Hepatocyte (in vitro differentiated cells): ENCODE data around the gene CFLAR. TPM values are rescaled to one million over a fixed set of nuclear protein-coding genes. Genes with fewer than 3 reads are reported as not detected.

Experiments used
- DNase-seq: peaks from one replicate; pipeline ENCODE4 v3.0.0-alpha.2; 2016; ENCODE audit warnings: low spot score
- H2AFZ ChIP-seq: fragments of 200-600 bp; sonication (generic); 2 replicates; pipeline ENCODE4 v1.6.0; 2016; ENCODE audit warnings: antibody characterized with exemption, mild to moderate bottlenecking
- H3K27ac ChIP-seq: fragments of 200-600 bp; sonication (generic); 2 replicates; pipeline ENCODE4 v1.5.1; 2016; ENCODE audit warnings: mild to moderate bottlenecking
- H3K27me3 ChIP-seq: fragments of 200-600 bp; sonication (generic); 2 replicates; pipeline ENCODE4 v1.6.1; 2016
- H3K36me3 ChIP-seq: fragments of 200-600 bp; sonication (generic); replicated peaks from 2 replicates; pipeline ENCODE4 v1.5.1; 2016; ENCODE audit warnings: low read depth; ENCODE audit not compliant: insufficient read depth
- H3K4me1 ChIP-seq: fragments of 200-600 bp; sonication (generic); 2 replicates; pipeline ENCODE4 v1.5.1; 2016; ENCODE audit warnings: mild to moderate bottlenecking, moderate library complexity; ENCODE audit not compliant: insufficient read depth
- H3K4me2 ChIP-seq: fragments of 200-600 bp; sonication (generic); 2 replicates; pipeline ENCODE4 v1.6.0; 2016
- H3K4me3 ChIP-seq: fragments of 200-600 bp; sonication (generic); 2 replicates; pipeline ENCODE4 v1.5.1; 2016; ENCODE audit warnings: mild to moderate bottlenecking
- H3K79me2 ChIP-seq: fragments of 200-600 bp; sonication (generic); 2 replicates; pipeline ENCODE4 v1.6.0; 2017; ENCODE audit warnings: mild to moderate bottlenecking
- H3K9me2 ChIP-seq: fragments of 200-600 bp; sonication (generic); replicated peaks from 2 replicates; pipeline ENCODE4 v1.6.0; 2017; ENCODE audit warnings: mild to moderate bottlenecking; ENCODE audit not compliant: insufficient read depth
- H3K9me3 ChIP-seq: fragments of 200-600 bp; sonication (generic); 2 replicates; pipeline ENCODE4 v1.5.1; 2016; ENCODE audit warnings: low read depth, mild to moderate bottlenecking
- H4K20me1 ChIP-seq: fragments of 200-600 bp; sonication (generic); 2 replicates; pipeline ENCODE4 v1.6.0; 2016; ENCODE audit warnings: mild to moderate bottlenecking; ENCODE audit not compliant: insufficient read depth, poor library complexity, severe bottlenecking
- EZH2 ChIP-seq: fragments of 200-600 bp; sonication (generic); IDR thresholded peaks from 2 replicates; pipeline ENCODE4 v1.6.1; 2016; ENCODE audit warnings: antibody characterized with exemption, mild to moderate bottlenecking, borderline replicate concordance
- EZH2phosphoT487 ChIP-seq: fragments of 200-600 bp; sonication (generic); IDR thresholded peaks from one replicate; pipeline ENCODE4 v1.6.1; 2018; ENCODE audit warnings: antibody characterized with exemption, mild to moderate bottlenecking, low read depth, moderate library complexity; ENCODE audit not compliant: unreplicated experiment, severe bottlenecking
- WGBS: methylation state at CpG from one replicate; pipeline ENCODE4 v1.1.6; 2016; ENCODE audit warnings: low lambda C conversion rate; ENCODE audit errors: missing lambda C conversion rate; 5-methylcytosine and 5-hydroxymethylcytosine counted together
- polyA plus RNA-seq: library from polyadenylated mRNA; unstranded; fragments of >200 nt; fragmentation: Nextera tagmentation; extraction: Ambion mirVana; gene quantifications from 2 replicates; pipeline ENCODE4 v1.2.1, GENCODE V29; 2016
- total RNA-seq: library from RNA; depleted of rRNA; stranded (reverse); fragments of >200 nt; gene quantifications from 2 replicates; pipeline ENCODE4 v1.2.3, GENCODE V29; 2014
- TF ChIP-seq, protein P1 (sequence below): fragments of 200-600 bp; sonication (generic); IDR thresholded peaks from 2 replicates; pipeline ENCODE4 v1.5.1; 2016; ENCODE audit warnings: antibody characterized with exemption, mild to moderate bottlenecking; ENCODE audit not compliant: poor library complexity

The CFLAR gene
- total and polyA plus RNA-seq, 2 experiments from 2014 or later: 46.0 to 65.9 TPM

DNA sequence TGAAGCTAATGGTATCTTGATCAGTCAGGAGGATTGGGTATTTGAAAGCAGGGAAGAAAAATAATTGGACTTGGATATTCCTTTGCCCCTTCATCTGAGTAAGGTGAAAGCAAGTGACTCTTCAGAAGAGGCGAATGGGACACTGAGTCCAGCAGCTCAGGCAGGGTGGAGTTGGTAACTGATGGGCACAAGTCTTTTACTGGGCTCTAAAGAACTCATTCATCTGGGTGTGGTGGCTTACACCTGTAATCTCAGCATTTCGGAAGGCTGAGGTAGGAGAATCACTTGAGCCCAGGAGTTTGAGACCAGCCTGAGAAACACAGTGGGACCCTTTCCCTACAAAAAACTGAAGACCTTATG, 11.2 kb downstream of the CFLAR start:
- Histone ChIP-seq H3K27me3 (no peaks in the 10 kb centered on the region), H3K4me2 (peak overlapping the region; percentile 72), H3K79me2 (peaks cover 86% of the 10 kb centered on the region), H3K9me2 (no peaks in the 10 kb centered on the region), H3K4me1 (peaks cover 37% of the 10 kb centered on the region), H4K20me1 (peaks cover 4% of the 10 kb centered on the region), H3K4me3 (no peak overlapping the region), H3K9me3 (no peaks in the 10 kb centered on the region), H2AFZ (no peak overlapping the region), H3K27ac (peak overlapping the region; percentile 92), H3K36me3 (no peaks in the 10 kb centered on the region)
- 86% methylated on average over 2 of the region's 2 CpGs for WGBS
- TF ChIP-seq EZH2phosphoT487 (no peak), EZH2 (no peak)
- TF ChIP-seq, protein P1, sequence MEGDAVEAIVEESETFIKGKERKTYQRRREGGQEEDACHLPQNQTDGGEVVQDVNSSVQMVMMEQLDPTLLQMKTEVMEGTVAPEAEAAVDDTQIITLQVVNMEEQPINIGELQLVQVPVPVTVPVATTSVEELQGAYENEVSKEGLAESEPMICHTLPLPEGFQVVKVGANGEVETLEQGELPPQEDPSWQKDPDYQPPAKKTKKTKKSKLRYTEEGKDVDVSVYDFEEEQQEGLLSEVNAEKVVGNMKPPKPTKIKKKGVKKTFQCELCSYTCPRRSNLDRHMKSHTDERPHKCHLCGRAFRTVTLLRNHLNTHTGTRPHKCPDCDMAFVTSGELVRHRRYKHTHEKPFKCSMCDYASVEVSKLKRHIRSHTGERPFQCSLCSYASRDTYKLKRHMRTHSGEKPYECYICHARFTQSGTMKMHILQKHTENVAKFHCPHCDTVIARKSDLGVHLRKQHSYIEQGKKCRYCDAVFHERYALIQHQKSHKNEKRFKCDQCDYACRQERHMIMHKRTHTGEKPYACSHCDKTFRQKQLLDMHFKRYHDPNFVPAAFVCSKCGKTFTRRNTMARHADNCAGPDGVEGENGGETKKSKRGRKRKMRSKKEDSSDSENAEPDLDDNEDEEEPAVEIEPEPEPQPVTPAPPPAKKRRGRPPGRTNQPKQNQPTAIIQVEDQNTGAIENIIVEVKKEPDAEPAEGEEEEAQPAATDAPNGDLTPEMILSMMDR: no peak
- DNase-seq: no peak

DNA sequence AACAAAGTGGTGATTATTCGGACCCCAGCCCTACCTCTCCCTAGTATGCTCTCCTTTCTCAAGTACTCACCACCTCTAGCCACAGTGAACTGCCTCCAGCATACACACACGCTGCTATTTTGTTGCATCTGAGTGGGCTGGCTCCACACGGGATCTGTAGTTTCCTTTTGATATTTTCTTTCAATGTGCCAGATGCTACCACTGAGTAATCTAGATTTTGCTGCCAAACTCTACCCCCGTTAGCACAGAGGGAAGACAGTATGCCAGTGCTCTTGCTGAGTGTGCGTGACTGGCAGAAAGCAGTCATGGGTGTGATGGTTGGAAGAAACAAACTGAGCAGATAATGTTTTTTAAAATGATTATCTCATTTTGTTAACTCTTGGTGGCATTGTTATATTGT, 11.6 kb downstream of the CFLAR start:
- peak overlapping the region; percentile 72 for H3K4me2 ChIP-seq
- H3K27me3 ChIP-seq: no peaks in the 10 kb centered on the region
- no peak for DNase-seq
- TF ChIP-seq, protein P1: no peak
- TF ChIP-seq EZH2 (no peak), EZH2phosphoT487 (no peak)
- no peaks in the 10 kb centered on the region for H3K9me2 ChIP-seq
- no peak overlapping the region for H3K4me3 ChIP-seq
- WGBS: 78% methylated on average over 5 of the region's 5 CpGs
- H2AFZ ChIP-seq: no peak overlapping the region
- H3K4me1 ChIP-seq: peaks cover 37% of the 10 kb centered on the region
- H4K20me1 ChIP-seq: peaks cover 4% of the 10 kb centered on the region
- no peaks in the 10 kb centered on the region for H3K9me3 ChIP-seq
- H3K79me2 ChIP-seq: peaks cover 86% of the 10 kb centered on the region
- H3K36me3 ChIP-seq: no peaks in the 10 kb centered on the region
- H3K27ac ChIP-seq: peak overlapping the region; percentile 92

DNA sequence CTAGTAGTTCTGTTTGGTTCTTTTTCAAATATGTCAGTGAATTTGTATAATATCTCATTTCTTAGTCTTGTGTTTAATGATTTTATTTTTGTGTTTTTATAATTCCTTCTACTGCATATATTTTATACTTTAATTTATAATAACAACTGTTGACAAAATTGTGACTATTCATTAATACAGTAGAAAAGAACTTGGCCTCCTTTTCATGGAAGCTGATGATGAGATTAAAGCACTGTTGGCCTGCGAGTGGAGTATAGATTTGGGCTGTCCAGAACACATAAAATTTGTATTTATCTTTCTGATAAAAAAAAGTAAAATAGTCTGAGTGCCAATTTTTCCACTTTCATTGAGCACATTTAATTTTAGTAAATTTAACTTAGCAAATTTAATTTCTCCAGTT, 12.1 kb downstream of the CFLAR start:
- TF ChIP-seq, protein P1: no peak
- TF ChIP-seq EZH2 (no peak), EZH2phosphoT487 (no peak)
- Histone ChIP-seq H3K9me3 (no peaks in the 10 kb centered on the region), H3K4me3 (no peak overlapping the region), H3K9me2 (no peaks in the 10 kb centered on the region), H3K79me2 (peaks cover 86% of the 10 kb centered on the region), H3K27me3 (no peaks in the 10 kb centered on the region), H3K27ac (peak overlapping the region; percentile 92), H4K20me1 (peaks cover 4% of the 10 kb centered on the region), H3K36me3 (no peaks in the 10 kb centered on the region), H3K4me2 (no peak overlapping the region), H3K4me1 (peaks cover 37% of the 10 kb centered on the region), H2AFZ (no peak overlapping the region)
- WGBS: 89% methylated on average over 1 of the region's 1 CpG
- no peak for DNase-seq

DNA sequence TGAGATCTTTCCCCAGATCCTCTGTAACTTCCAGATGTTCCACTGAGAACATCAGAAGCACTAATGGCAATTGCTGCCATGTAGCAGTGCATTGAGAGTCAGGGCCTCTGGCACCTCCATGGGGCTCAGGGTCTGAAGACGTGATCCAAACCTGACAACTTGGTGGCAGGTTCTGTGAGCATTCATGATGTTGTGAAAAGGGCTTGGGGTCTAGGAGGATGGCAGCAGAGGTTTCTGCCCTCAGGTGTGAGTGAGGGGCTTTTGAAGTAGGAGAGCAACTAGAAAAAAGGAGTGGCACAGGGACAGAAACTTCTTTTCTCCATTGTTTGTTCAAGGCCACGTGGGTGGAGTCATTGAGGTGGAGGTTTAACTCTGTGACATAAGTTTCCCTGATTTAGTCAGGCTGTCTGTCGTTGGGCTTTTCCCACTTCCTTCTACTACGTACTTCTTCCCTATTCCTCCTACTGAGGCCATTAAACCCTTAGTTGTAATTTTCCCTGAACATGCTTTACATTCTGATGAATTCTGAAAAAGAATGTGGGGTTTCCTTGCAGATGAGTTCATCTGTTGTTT, 13.1 kb downstream of the CFLAR start:
- Histone ChIP-seq H3K27me3 (no peaks in the 10 kb centered on the region), H4K20me1 (peaks cover 4% of the 10 kb centered on the region), H3K9me2 (no peaks in the 10 kb centered on the region), H3K79me2 (peaks cover 86% of the 10 kb centered on the region), H3K4me3 (no peak overlapping the region), H3K4me1 (peaks cover 37% of the 10 kb centered on the region), H3K4me2 (peak overlapping the region; percentile 19), H3K9me3 (no peaks in the 10 kb centered on the region), H2AFZ (no peak overlapping the region), H3K27ac (peak overlapping the region; percentile 88), H3K36me3 (no peaks in the 10 kb centered on the region)
- DNase-seq: peak; percentile 71
- TF ChIP-seq EZH2phosphoT487: no peak
- TF ChIP-seq, protein P1: no peak
- no peak for TF ChIP-seq EZH2
- 51% methylated on average over 4 of the region's 4 CpGs for WGBS
